ENCODE results near the gene TMA7.

DNA sequence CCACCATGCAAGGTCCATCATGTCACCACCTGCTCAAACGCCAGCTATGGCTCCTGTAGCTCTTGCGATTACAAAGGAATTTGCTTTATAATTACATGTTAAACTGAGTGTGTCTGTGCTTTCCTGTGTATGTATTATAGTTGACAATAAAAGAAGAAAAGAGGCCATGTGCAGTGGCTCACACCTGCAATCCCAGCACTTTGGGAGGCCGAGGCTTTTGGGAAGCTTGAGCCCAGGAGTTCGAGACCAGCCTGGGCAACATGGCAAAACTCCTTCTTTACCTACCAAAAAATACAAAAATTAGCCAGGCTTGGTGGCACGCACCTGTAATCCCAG, 33.5 kb downstream of the TMA7 start:
- TF ChIP-seq, protein P1, sequence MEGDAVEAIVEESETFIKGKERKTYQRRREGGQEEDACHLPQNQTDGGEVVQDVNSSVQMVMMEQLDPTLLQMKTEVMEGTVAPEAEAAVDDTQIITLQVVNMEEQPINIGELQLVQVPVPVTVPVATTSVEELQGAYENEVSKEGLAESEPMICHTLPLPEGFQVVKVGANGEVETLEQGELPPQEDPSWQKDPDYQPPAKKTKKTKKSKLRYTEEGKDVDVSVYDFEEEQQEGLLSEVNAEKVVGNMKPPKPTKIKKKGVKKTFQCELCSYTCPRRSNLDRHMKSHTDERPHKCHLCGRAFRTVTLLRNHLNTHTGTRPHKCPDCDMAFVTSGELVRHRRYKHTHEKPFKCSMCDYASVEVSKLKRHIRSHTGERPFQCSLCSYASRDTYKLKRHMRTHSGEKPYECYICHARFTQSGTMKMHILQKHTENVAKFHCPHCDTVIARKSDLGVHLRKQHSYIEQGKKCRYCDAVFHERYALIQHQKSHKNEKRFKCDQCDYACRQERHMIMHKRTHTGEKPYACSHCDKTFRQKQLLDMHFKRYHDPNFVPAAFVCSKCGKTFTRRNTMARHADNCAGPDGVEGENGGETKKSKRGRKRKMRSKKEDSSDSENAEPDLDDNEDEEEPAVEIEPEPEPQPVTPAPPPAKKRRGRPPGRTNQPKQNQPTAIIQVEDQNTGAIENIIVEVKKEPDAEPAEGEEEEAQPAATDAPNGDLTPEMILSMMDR (IDR thresholded peaks at IDR 0.05) = no peak
- no peak for TF ChIP-seq EP300 (IDR thresholded peaks at IDR 0.05)
- no peak for TF ChIP-seq POLR2A (IDR thresholded peaks at IDR 0.05)
- TF ChIP-seq POLR2AphosphoS5 (IDR thresholded peaks at IDR 0.05) = no peak
